Measurements from ENCODE around the gene ARHGEF12. TPM values are rescaled to one million over a fixed set of nuclear protein-coding genes. Genes with fewer than 3 reads are reported as not detected.

ARHGEF12 gene
- total RNA-seq, 1 donor from 2014 or later: 36.5 TPM

GRCh38 chr11:120384476-120384875 lies 48.3 kb downstream of the ARHGEF12 start:
- no peak for TF ChIP-seq CTCF (conservative IDR thresholded peaks at IDR 0.05; ENCODE audit: low read depth, low read length)
- H3K4me3 ChIP-seq (ENCODE audit: low read depth, low read length): no peak overlapping the region
- DNase-seq (ENCODE audit: low read depth): no peak

GRCh38 chr11:120385110-120385509 lies 48.9 kb downstream of the ARHGEF12 start:
- DNase-seq (ENCODE audit: low read depth): no peak
- no peak for TF ChIP-seq CTCF (conservative IDR thresholded peaks at IDR 0.05; ENCODE audit: low read depth, low read length)
- no peak overlapping the region for H3K4me3 ChIP-seq (ENCODE audit: low read depth, low read length)

- no peak for TF ChIP-seq CTCF (conservative IDR thresholded peaks at IDR 0.05; ENCODE audit: low read depth, low read length)
- no peak overlapping the region for H3K4me3 ChIP-seq (ENCODE audit: low read depth, low read length)
- DNase-seq (ENCODE audit: low read depth): no peak
These were observed 49.4 kb downstream of the ARHGEF12 start for GRCh38 chr11:120385655-120386054.

GRCh38 chr11:120386318-120386717 lies 50.1 kb downstream of the ARHGEF12 start:
- no peak overlapping the region for H3K4me3 ChIP-seq (ENCODE audit: low read depth, low read length)
- DNase-seq (ENCODE audit: low read depth): no peak
- TF ChIP-seq CTCF (conservative IDR thresholded peaks at IDR 0.05; ENCODE audit: low read depth, low read length): no peak

- DNase-seq (ENCODE audit: low read depth): no peak
- no peak for TF ChIP-seq CTCF (conservative IDR thresholded peaks at IDR 0.05; ENCODE audit: low read depth, low read length)
- no peak overlapping the region for H3K4me3 ChIP-seq (ENCODE audit: low read depth, low read length)
These were observed 50.7 kb downstream of the ARHGEF12 start for GRCh38 chr11:120386774-120387371.

- no peak overlapping the region for H3K4me3 ChIP-seq (ENCODE audit: low read depth, low read length)
- TF ChIP-seq CTCF (conservative IDR thresholded peaks at IDR 0.05; ENCODE audit: low read depth, low read length): no peak
- DNase-seq (ENCODE audit: low read depth): no peak
These were observed 52.0 kb downstream of the ARHGEF12 start for GRCh38 chr11:120388261-120388660.

All from epithelial cell of proximal tubule (primary cell).